Gastroesophageal sphincter (tissue), 3 donors: ENCODE data around the gene LDLRAD4.

ENCODE experiments used
- EP300 ChIP-seq: sonication (generic); formaldehyde crosslinking; IDR thresholded peaks from one replicate; pipeline ENCODE4 v1.6.1; 2017; ENCODE audit warnings: antibody characterized with exemption, mild to moderate bottlenecking
- POLR2AphosphoS5 ChIP-seq: sonication (generic); formaldehyde crosslinking; IDR thresholded peaks from one replicate; pipeline ENCODE4 v1.6.1; 2017; ENCODE audit warnings: antibody characterized with exemption
- TF ChIP-seq, protein P1 (sequence below), 4 experiments: fragments of 200-600 bp in 2 of 4; fragments of 450-650 bp in 2 of 4; sonication (generic) in 1 of 4; IDR thresholded peaks; one replicate each; pipeline ENCODE4 v1.5.1; 2017 to 2019; ENCODE audit warnings: antibody characterized with exemption in 4 of 4, mild to moderate bottlenecking in 2 of 4, moderate library complexity in 2 of 4

DNA sequence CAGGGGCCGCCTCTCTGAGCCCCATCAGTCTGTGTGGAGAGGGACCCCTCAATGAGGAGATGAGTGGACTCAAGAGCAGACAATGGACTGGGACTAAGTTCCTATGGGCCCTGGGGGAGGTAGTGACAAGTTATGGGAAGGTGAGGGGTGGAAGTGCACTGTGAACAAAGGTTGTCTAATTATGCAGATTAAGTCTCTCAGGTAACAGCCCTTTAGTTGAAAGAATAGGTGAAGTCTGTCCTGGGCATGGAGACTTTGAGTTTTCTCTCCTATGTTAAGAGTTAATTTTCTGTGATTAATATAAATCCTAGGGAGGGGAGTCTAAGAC, 264.0 kb downstream of the LDLRAD4 start:
- TF ChIP-seq POLR2AphosphoS5 (no peak), EP300 (no peak)
- TF ChIP-seq, protein P1, sequence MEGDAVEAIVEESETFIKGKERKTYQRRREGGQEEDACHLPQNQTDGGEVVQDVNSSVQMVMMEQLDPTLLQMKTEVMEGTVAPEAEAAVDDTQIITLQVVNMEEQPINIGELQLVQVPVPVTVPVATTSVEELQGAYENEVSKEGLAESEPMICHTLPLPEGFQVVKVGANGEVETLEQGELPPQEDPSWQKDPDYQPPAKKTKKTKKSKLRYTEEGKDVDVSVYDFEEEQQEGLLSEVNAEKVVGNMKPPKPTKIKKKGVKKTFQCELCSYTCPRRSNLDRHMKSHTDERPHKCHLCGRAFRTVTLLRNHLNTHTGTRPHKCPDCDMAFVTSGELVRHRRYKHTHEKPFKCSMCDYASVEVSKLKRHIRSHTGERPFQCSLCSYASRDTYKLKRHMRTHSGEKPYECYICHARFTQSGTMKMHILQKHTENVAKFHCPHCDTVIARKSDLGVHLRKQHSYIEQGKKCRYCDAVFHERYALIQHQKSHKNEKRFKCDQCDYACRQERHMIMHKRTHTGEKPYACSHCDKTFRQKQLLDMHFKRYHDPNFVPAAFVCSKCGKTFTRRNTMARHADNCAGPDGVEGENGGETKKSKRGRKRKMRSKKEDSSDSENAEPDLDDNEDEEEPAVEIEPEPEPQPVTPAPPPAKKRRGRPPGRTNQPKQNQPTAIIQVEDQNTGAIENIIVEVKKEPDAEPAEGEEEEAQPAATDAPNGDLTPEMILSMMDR (IDR thresholded peaks at IDR 0.05): no peak
